Spleen (tissue), 7 donors: ENCODE measurements around the gene ITGA7.

Experiments used
- POLR2A ChIP-seq, 3 donors: fragments of 450-650 bp; IDR thresholded peaks; one replicate each; pipeline ENCODE4 v1.5.1; 2017; ENCODE audit warnings: antibody characterized with exemption in 3 of 3, mild to moderate bottlenecking in 1 of 3
- TF ChIP-seq, protein P1 (sequence below), 11 experiments: fragments of 200-600 bp in 7 of 11; fragments of 450-650 bp in 4 of 11; sonication (generic) in 4 of 11; IDR thresholded peaks in 8 of 11; conservative IDR thresholded peaks in 3 of 11; 1 replicate in 7 of 11; 2 replicates in 4 of 11; pipeline versions ENCODE4 v1.4.0 to v1.8.0; 2016 to 2021; ENCODE audit warnings: antibody characterized with exemption in 11 of 11, inconsistent platforms in 4 of 11, mild to moderate bottlenecking in 1 of 11
- donor health status: DM: no; HTN: no; CAD: no; lungs with moderate emphysema.
- donor health status: DM: no; HTN: no; CAD: no.
- donor health status: DM: no; HTN: no; CAD: no.

DNA sequence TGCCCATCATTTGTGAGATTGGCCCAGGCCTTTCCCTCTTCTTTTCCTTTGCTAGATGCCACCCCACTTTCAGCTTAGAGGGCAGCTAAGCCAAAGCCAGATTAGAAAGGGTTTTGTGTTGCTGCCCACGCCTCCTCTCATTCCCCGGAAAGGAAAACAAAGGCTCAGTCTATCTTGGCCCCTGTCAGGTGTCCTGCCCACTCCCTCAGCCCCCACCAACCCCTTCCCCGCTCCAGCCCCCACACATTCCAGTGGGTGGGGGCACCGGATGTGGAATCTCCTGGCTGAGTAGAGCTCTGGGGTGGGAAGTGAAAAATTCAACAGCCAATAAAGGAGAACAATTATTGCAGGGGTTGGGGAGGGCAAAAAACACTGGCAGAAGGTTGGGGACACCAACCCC, 10.3 kb upstream of the ITGA7 start:
- TF ChIP-seq, protein P1, sequence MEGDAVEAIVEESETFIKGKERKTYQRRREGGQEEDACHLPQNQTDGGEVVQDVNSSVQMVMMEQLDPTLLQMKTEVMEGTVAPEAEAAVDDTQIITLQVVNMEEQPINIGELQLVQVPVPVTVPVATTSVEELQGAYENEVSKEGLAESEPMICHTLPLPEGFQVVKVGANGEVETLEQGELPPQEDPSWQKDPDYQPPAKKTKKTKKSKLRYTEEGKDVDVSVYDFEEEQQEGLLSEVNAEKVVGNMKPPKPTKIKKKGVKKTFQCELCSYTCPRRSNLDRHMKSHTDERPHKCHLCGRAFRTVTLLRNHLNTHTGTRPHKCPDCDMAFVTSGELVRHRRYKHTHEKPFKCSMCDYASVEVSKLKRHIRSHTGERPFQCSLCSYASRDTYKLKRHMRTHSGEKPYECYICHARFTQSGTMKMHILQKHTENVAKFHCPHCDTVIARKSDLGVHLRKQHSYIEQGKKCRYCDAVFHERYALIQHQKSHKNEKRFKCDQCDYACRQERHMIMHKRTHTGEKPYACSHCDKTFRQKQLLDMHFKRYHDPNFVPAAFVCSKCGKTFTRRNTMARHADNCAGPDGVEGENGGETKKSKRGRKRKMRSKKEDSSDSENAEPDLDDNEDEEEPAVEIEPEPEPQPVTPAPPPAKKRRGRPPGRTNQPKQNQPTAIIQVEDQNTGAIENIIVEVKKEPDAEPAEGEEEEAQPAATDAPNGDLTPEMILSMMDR (IDR thresholded peaks at IDR 0.05 in 8 of 11, conservative IDR thresholded peaks at IDR 0.05 in 3 of 11), result no peak
- TF ChIP-seq POLR2A (IDR thresholded peaks at IDR 0.05), result no peak
